CD4-positive, alpha-beta T cell treated with Interleukin-2 at 100 ng/mL for 4 hours (primary cell): ENCODE results near the gene FGF19.
"Not testable (repeated sequence)": the region's sequence is repeated elsewhere in the genome, so short reads cannot be mapped to it uniquely, and the experiment has no call there.

ENCODE experiments used
- DNase-seq: peaks from one replicate; pipeline ENCODE4 v3.0.0-alpha.2; 2020; ENCODE audit warnings: low spot score

The FGF19 gene

GRCh38 chr11:69695995-69696394 is 7.8 kb downstream of the FGF19 start:
- DNase-seq, result not testable (repeated sequence)

GRCh38 chr11:69695581-69695980 is 8.2 kb downstream of the FGF19 start:
- no peak for DNase-seq

GRCh38 chr11:69694781-69695180 is 9.0 kb downstream of the FGF19 start:
- DNase-seq, result no peak

GRCh38 chr11:69692422-69692821 is 11.4 kb downstream of the FGF19 start:
- no peak for DNase-seq

GRCh38 chr11:69691463-69691862 is 12.4 kb downstream of the FGF19 start:
- no peak for DNase-seq

GRCh38 chr11:69689484-69690319 is 14.1 kb downstream of the FGF19 start:
- no peak for DNase-seq

GRCh38 chr11:69687969-69688771 is 15.7 kb downstream of the FGF19 start:
- not testable (repeated sequence) for DNase-seq

- no peak for DNase-seq
These were observed 17.0 kb downstream of the FGF19 start for GRCh38 chr11:69686856-69687255.

GRCh38 chr11:69686452-69686851 is 17.4 kb downstream of the FGF19 start:
- no peak for DNase-seq

- no peak for DNase-seq
These were observed 18.5 kb downstream of the FGF19 start for GRCh38 chr11:69685348-69685747.

GRCh38 chr11:69684651-69685050 is 19.2 kb downstream of the FGF19 start:
- no peak for DNase-seq

GRCh38 chr11:69683764-69684333 is 20.0 kb downstream of the FGF19 start:
- no peak for DNase-seq

GRCh38 chr11:69682681-69683326 is 21.0 kb downstream of the FGF19 start:
- DNase-seq, result no peak

- no peak for DNase-seq
These were observed 21.6 kb downstream of the FGF19 start for GRCh38 chr11:69682221-69682620.

- DNase-seq, result no peak
These were observed 23.1 kb downstream of the FGF19 start for GRCh38 chr11:69680688-69681087.

GRCh38 chr11:69677749-69678148 is 26.1 kb downstream of the FGF19 start:
- DNase-seq, result no peak

- peak; percentile 93 for DNase-seq
These were observed 28.7 kb downstream of the FGF19 start, which contains the start of gene LTO1 for GRCh38 chr11:69674886-69675714. Gene LTO1 (minus strand): TSS chr11:69675353. CDS start chr11:69675239, 114 bp downstream.

- DNase-seq, result peak; percentile 5
These were observed 29.4 kb downstream of the FGF19 start for GRCh38 chr11:69674267-69674885.

- DNase-seq, result no peak
These were observed 31.9 kb downstream of the FGF19 start for GRCh38 chr11:69671734-69672465.
